Measurements from ENCODE around the gene IQSEC1. TPM values are rescaled to one million over a fixed set of nuclear protein-coding genes. Genes with fewer than 3 reads are reported as not detected.
A peak's percentile ranks its signal among the peaks of the same experiment; 100 is the strongest.
"Not testable (repeated sequence)": the region's sequence is repeated elsewhere in the genome, so short reads cannot be mapped to it uniquely, and the experiment has no call there.

Gene IQSEC1
- total and polyA plus RNA-seq, 9 of the 15 experiments (the other 6 are each of a cell fraction or from before 2014, with no cell fraction given) = 0.56 to 39.0 (median 6.8) TPM

- TF ChIP-seq STAT5A (IDR thresholded peaks at IDR 0.05; ENCODE audit: borderline replicate concordance, low read length) (peak; percentile 90), TEAD4 (IDR thresholded peaks at IDR 0.05; ENCODE audit: low read length) (peak; percentile 83), MXI1 (IDR thresholded peaks at IDR 0.05; ENCODE audit: low read depth, low read length) (0 out of 2 replicates have a peak, but pooled peaks have one; percentile 32), CEBPB (tag; IDR thresholded peaks at IDR 0.05) (peak; percentile 95), MTA2 (IDR thresholded peaks at IDR 0.05; ENCODE audit: low read depth) (peak; percentile 87), LEF1 (IDR thresholded peaks at IDR 0.05) (peak; percentile 32; the same call in 1 of the 2 replicates), RCOR1 (IDR thresholded peaks at IDR 0.05; ENCODE audit: borderline replicate concordance in 1 of 2, low read depth in 2 of 2, low read length in 2 of 2) (peak in 1 of 2 experiments; percentile 34; a peak in 1 of 4 replicates), GATA2 (CRISPR knock-in tag; IDR thresholded peaks at IDR 0.05) (peak; percentile 88), NCOR1 (IDR thresholded peaks at IDR 0.05) (peak; percentile 90), FOXM1 (IDR thresholded peaks at IDR 0.05; ENCODE audit: low read depth) (peak; percentile 64; the same call in 1 of the 2 replicates), POLR2AphosphoS5 (IDR thresholded peaks at IDR 0.05; ENCODE audit: control insufficient read depth, insufficient read depth, low read depth, low read length) (peak; percentile 48; the same call in 1 of the 2 replicates), MNT (conservative IDR thresholded peaks at IDR 0.05) (peak in 1 of 2 experiments; percentile 56; a peak in 2 of 4 replicates), SOX6 (IDR thresholded peaks at IDR 0.05) (peak; percentile 86), TBL1XR1 (IDR thresholded peaks at IDR 0.05; ENCODE audit: low read length in 2 of 2) (peak in 1 of 2 experiments; percentile 37; a peak in 1 of 4 replicates), HMBOX1 (IDR thresholded peaks at IDR 0.05) (0 out of 2 replicates have a peak, but pooled peaks have one; percentile 8), CBFA2T2 (conservative IDR thresholded peaks at IDR 0.05) (peak; percentile 90), NCOA1 (IDR thresholded peaks at IDR 0.05; ENCODE audit: low read depth) (peak; percentile 28; the same call in 1 of the 2 replicates), ZBTB7A (IDR thresholded peaks at IDR 0.05; ENCODE audit: borderline replicate concordance, control insufficient read depth, low read depth, low read length) (peak; percentile 46; the same call in 1 of the 2 replicates), RBBP5 (IDR thresholded peaks at IDR 0.05; ENCODE audit: borderline replicate concordance, insufficient read depth, low read length, poor library complexity, severe bottlenecking) (peak; percentile 50), SMARCE1 (IDR thresholded peaks at IDR 0.05) (peak; percentile 58; the same call in 1 of the 2 replicates), EP300 (IDR thresholded peaks at IDR 0.05; ENCODE audit: low read length) (peak; percentile 87)
- not testable (repeated sequence) for TF ChIP-seq TEAD4 (CRISPR knock-in tag; IDR thresholded peaks at IDR 0.05; ENCODE audit: borderline replicate concordance); FOXM1 (CRISPR knock-in tag; IDR thresholded peaks at IDR 0.05; ENCODE audit: low read depth)
These were observed 194.5 kb downstream of the IQSEC1 start (continued) for GRCh38 chr3:12878758-12879157.
